NCI-H524 treated with DMSO at 0.1 percent for 48 hours (cell line): ENCODE data around the gene RALGPS2.
"Not testable (repeated sequence)": the region's sequence is repeated elsewhere in the genome, so short reads cannot be mapped to it uniquely, and the experiment has no call there.

ENCODE experiments used
- DNase-seq: peaks from one replicate; lab custom pipeline; 2025; lab: John Stamatoyannopoulos, UW

Gene RALGPS2

GRCh38 chr1:178724376-178724727, 692 bp upstream of the RALGPS2 start:
- DNase-seq: no peak

GRCh38 chr1:178725466-178726086, 532 bp downstream of the RALGPS2 start:
- no peak for DNase-seq

GRCh38 chr1:178726087-178726517, 1.1 kb downstream of the RALGPS2 start:
- DNase-seq: peak; percentile 71

GRCh38 chr1:178726545-178726944, 1.5 kb downstream of the RALGPS2 start:
- no peak for DNase-seq

- no peak for DNase-seq
Observed at GRCh38 chr1:178727014-178727895, 2.2 kb downstream of the RALGPS2 start.

GRCh38 chr1:178733972-178734371, 8.9 kb downstream of the RALGPS2 start:
- no peak for DNase-seq

GRCh38 chr1:178738780-178739179, 13.7 kb downstream of the RALGPS2 start:
- no peak for DNase-seq

- no peak for DNase-seq
Observed at GRCh38 chr1:178739285-178740045, 14.4 kb downstream of the RALGPS2 start.

GRCh38 chr1:178740491-178740890, 15.4 kb downstream of the RALGPS2 start:
- DNase-seq: no peak

- no peak for DNase-seq
Observed at GRCh38 chr1:178740924-178741323, 15.9 kb downstream of the RALGPS2 start.

- no peak for DNase-seq
Observed at GRCh38 chr1:178743801-178744200, 18.8 kb downstream of the RALGPS2 start.

GRCh38 chr1:178745260-178745659, 20.2 kb downstream of the RALGPS2 start:
- no peak for DNase-seq

- no peak for DNase-seq
Observed at GRCh38 chr1:178746345-178746744, 21.3 kb downstream of the RALGPS2 start.

- DNase-seq: not testable (repeated sequence)
Observed at GRCh38 chr1:178747361-178747760, 22.3 kb downstream of the RALGPS2 start.

- DNase-seq: no peak
Observed at GRCh38 chr1:178749581-178750166, 24.6 kb downstream of the RALGPS2 start.

GRCh38 chr1:178751046-178751445, 26.0 kb downstream of the RALGPS2 start:
- DNase-seq: no peak

GRCh38 chr1:178752891-178753290, 27.8 kb downstream of the RALGPS2 start:
- no peak for DNase-seq

- not testable (repeated sequence) for DNase-seq
Observed at GRCh38 chr1:178754655-178755256, 29.7 kb downstream of the RALGPS2 start.

GRCh38 chr1:178768423-178768822, 43.4 kb downstream of the RALGPS2 start:
- DNase-seq: no peak

GRCh38 chr1:178772952-178773351, 47.9 kb downstream of the RALGPS2 start:
- DNase-seq: no peak

- DNase-seq: no peak
Observed at GRCh38 chr1:178774263-178774662, 49.2 kb downstream of the RALGPS2 start.

- DNase-seq: no peak
Observed at GRCh38 chr1:178776553-178776952, 51.5 kb downstream of the RALGPS2 start.
